Measurements from ENCODE around the gene CDYL2. TPM values are rescaled to one million over a fixed set of nuclear protein-coding genes. Genes with fewer than 3 reads are reported as not detected.

CDYL2 gene
- total RNA-seq, 1 experiment from 2014 or later = 7.1 TPM

DNA sequence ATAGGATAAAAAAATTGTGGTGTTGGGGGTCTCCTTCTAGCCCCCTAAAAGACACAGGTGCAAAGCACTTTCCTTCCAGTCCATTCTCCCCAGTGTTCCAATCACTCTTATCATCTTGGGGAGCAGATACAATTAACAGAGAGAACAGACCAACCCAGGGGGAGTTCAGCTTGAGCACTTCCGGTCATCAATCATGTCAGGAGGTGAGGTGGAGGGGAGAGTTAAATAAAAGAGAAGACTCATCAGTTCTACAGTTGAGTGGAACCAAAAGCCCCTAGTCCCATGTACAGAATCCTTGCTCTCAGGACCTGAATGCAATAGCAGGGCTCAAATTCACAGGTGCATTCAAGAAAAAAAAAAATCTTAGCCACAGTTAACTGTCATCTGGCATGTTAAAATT, 141.3 kb downstream of the CDYL2 start:
- ChIA-PET POLR2A (no interaction called here), CTCF (no interaction called here)
- Mint-ChIP-seq H3K4me3 (ENCODE audit: unreplicated experiment) (no peak overlapping the region), H3K4me1 (ENCODE audit: insufficient read depth, unreplicated experiment) (peaks cover 7% of the 10 kb centered on the region), H3K27me3 (ENCODE audit: insufficient read depth, unreplicated experiment) (no peaks in the 10 kb centered on the region), H3K36me3 (ENCODE audit: insufficient read depth, unreplicated experiment) (no peaks in the 10 kb centered on the region), H3K9me3 (ENCODE audit: unreplicated experiment) (peaks cover 13% of the 10 kb centered on the region), H3K27ac (ENCODE audit: low read depth, unreplicated experiment) (no peak overlapping the region)
- no peak for TF ChIP-seq CTCF (IDR thresholded peaks at IDR 0.05; ENCODE audit: unreplicated experiment)
- no TSS peak for BruUV-seq (replicated peaks)
- intact Hi-C loops (cut with micrococcal nuclease) = no loop called here
- DNase-seq (ENCODE audit: unreplicated experiment) = no peak

- no peak overlapping the region for H3K27ac Mint-ChIP-seq (ENCODE audit: low read depth, unreplicated experiment)
- no TSS peak for BruUV-seq (replicated peaks)
- ChIA-PET POLR2A (interaction anchor here (0.7 kb wide), 1 partner anchor 508 kb away, joined by 4 read pairs; no protein-coding TSS in a partner anchor), CTCF (interaction anchor here (0.7 kb wide), 1 partner anchor 32 kb away, joined by 3 read pairs; no protein-coding TSS in a partner anchor)
- peaks cover 8% of the 10 kb centered on the region for H3K9me3 Mint-ChIP-seq (ENCODE audit: unreplicated experiment)
- no peak for DNase-seq (ENCODE audit: unreplicated experiment)
- H3K4me1 Mint-ChIP-seq (ENCODE audit: insufficient read depth, unreplicated experiment) = peaks cover under 1% of the 10 kb centered on the region
- peaks cover 7% of the 10 kb centered on the region for H3K36me3 Mint-ChIP-seq (ENCODE audit: insufficient read depth, unreplicated experiment)
- H3K27me3 Mint-ChIP-seq (ENCODE audit: insufficient read depth, unreplicated experiment) = no peaks in the 10 kb centered on the region
- intact Hi-C loops (cut with micrococcal nuclease) = no loop called here
- no peak overlapping the region for H3K4me3 Mint-ChIP-seq (ENCODE audit: unreplicated experiment)
- TF ChIP-seq CTCF (IDR thresholded peaks at IDR 0.05; ENCODE audit: unreplicated experiment) = no peak
Measured at GRCh38 chr16:80659865-80660264, 144.5 kb downstream of the CDYL2 start.

- H3K9me3 Mint-ChIP-seq (ENCODE audit: unreplicated experiment) = peaks cover 8% of the 10 kb centered on the region
- TF ChIP-seq CTCF (IDR thresholded peaks at IDR 0.05; ENCODE audit: unreplicated experiment) = no peak
- no peaks in the 10 kb centered on the region for H3K4me1 Mint-ChIP-seq (ENCODE audit: insufficient read depth, unreplicated experiment)
- peaks cover 11% of the 10 kb centered on the region for H3K36me3 Mint-ChIP-seq (ENCODE audit: insufficient read depth, unreplicated experiment)
- DNase-seq (ENCODE audit: unreplicated experiment) = no peak
- POLR2A ChIA-PET = no interaction called here
- no peak overlapping the region for H3K27ac Mint-ChIP-seq (ENCODE audit: low read depth, unreplicated experiment)
- CTCF ChIA-PET = interaction anchor here (1.9 kb wide), 1 partner anchor 169 kb away, joined by 4 read pairs; no protein-coding TSS in a partner anchor
- H3K4me3 Mint-ChIP-seq (ENCODE audit: unreplicated experiment) = no peak overlapping the region
- intact Hi-C loops (cut with micrococcal nuclease) = no loop called here
- H3K27me3 Mint-ChIP-seq (ENCODE audit: insufficient read depth, unreplicated experiment) = no peaks in the 10 kb centered on the region
- no TSS peak for BruUV-seq (replicated peaks)
Measured at GRCh38 chr16:80656711-80657150, 147.7 kb downstream of the CDYL2 start.

DNA sequence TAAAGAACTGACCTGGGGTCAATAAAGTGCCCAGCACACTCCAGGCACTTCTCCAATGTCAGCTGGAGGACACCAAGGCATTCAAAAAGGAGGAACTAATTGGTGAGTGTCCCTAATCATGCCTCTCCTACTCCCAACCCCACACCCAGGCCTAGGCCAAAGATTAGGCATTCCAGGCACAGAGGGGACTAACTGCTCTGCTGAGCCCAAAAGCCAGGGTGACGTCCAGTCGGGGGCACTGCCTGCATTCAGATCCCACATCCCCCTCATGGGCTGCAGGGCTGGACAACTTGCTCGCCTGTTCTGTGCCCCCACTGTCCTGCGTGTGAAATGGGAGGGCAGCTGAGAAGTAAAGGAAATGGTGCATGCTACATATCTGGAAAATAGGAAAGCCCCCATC, 148.2 kb downstream of the CDYL2 start:
- no TSS peak for BruUV-seq (replicated peaks)

More for the DNA sequence above, 148.2 kb downstream of the CDYL2 start:
- ChIA-PET POLR2A (no interaction called here), CTCF (interaction anchor here (1.9 kb wide), 1 partner anchor 169 kb away, joined by 4 read pairs; no protein-coding TSS in a partner anchor)
- no peak overlapping the region for H3K27ac Mint-ChIP-seq (ENCODE audit: low read depth, unreplicated experiment)
- no peaks in the 10 kb centered on the region for H3K4me1 Mint-ChIP-seq (ENCODE audit: insufficient read depth, unreplicated experiment)
- H3K36me3 Mint-ChIP-seq (ENCODE audit: insufficient read depth, unreplicated experiment) = peaks cover 11% of the 10 kb centered on the region
- peaks cover 8% of the 10 kb centered on the region for H3K9me3 Mint-ChIP-seq (ENCODE audit: unreplicated experiment)
- H3K4me3 Mint-ChIP-seq (ENCODE audit: unreplicated experiment) = no peak overlapping the region
- no peak for TF ChIP-seq CTCF (IDR thresholded peaks at IDR 0.05; ENCODE audit: unreplicated experiment)
- no peak for DNase-seq (ENCODE audit: unreplicated experiment)
- intact Hi-C loops (cut with micrococcal nuclease) = no loop called here
- no peaks in the 10 kb centered on the region for H3K27me3 Mint-ChIP-seq (ENCODE audit: insufficient read depth, unreplicated experiment)

All from MCF 10A (cell line).